ENCODE data around the gene PDYN.

PDYN gene

GRCh38 chr20:1959156-1959555, 34.7 kb downstream of the PDYN start:
- Mint-ChIP-seq H3K27ac (no peak overlapping the region), H3K4me3 (no peak overlapping the region), H3K36me3 (ENCODE audit: low read depth) (no peaks in the 10 kb centered on the region), H3K4me1 (peaks cover 16% of the 10 kb centered on the region), H3K27me3 (ENCODE audit: low read depth, poor library complexity) (peaks cover 18% of the 10 kb centered on the region), H3K9me3 (no peaks in the 10 kb centered on the region)
- no peak for TF ChIP-seq CTCF (IDR thresholded peaks at IDR 0.05)
- no peak for DNase-seq

- Mint-ChIP-seq H3K27ac (no peak overlapping the region), H3K4me1 (peaks cover 16% of the 10 kb centered on the region), H3K27me3 (ENCODE audit: low read depth, poor library complexity) (peaks cover 15% of the 10 kb centered on the region), H3K36me3 (ENCODE audit: low read depth) (no peaks in the 10 kb centered on the region), H3K4me3 (no peak overlapping the region), H3K9me3 (no peaks in the 10 kb centered on the region)
- DNase-seq: no peak
- TF ChIP-seq CTCF (IDR thresholded peaks at IDR 0.05): no peak
Measured at GRCh38 chr20:1958426-1958825, 35.4 kb downstream of the PDYN start.

GRCh38 chr20:1955217-1955616, 38.6 kb downstream of the PDYN start:
- peak overlapping the region; percentile 23 for H3K27ac Mint-ChIP-seq
- no peaks in the 10 kb centered on the region for H3K27me3 Mint-ChIP-seq (ENCODE audit: low read depth, poor library complexity)
- H3K36me3 Mint-ChIP-seq (ENCODE audit: low read depth): no peaks in the 10 kb centered on the region
- DNase-seq: no peak
- H3K9me3 Mint-ChIP-seq: no peaks in the 10 kb centered on the region
- peak overlapping the region; percentile 25 for H3K4me3 Mint-ChIP-seq
- H3K4me1 Mint-ChIP-seq: peaks cover 24% of the 10 kb centered on the region
- TF ChIP-seq CTCF (IDR thresholded peaks at IDR 0.05): no peak

GRCh38 chr20:1953621-1954020, 40.2 kb downstream of the PDYN start:
- no peaks in the 10 kb centered on the region for H3K36me3 Mint-ChIP-seq (ENCODE audit: low read depth)
- TF ChIP-seq CTCF (IDR thresholded peaks at IDR 0.05): no peak
- H3K4me3 Mint-ChIP-seq: no peak overlapping the region
- H3K4me1 Mint-ChIP-seq: peaks cover 40% of the 10 kb centered on the region
- no peak for DNase-seq
- peaks cover 3% of the 10 kb centered on the region for H3K27me3 Mint-ChIP-seq (ENCODE audit: low read depth, poor library complexity)
- H3K27ac Mint-ChIP-seq: no peak overlapping the region
- H3K9me3 Mint-ChIP-seq: no peaks in the 10 kb centered on the region

GRCh38 chr20:1952737-1953530, 40.9 kb downstream of the PDYN start:
- no peak overlapping the region for H3K4me3 Mint-ChIP-seq
- TF ChIP-seq CTCF (IDR thresholded peaks at IDR 0.05): no peak
- no peak for DNase-seq
- H3K36me3 Mint-ChIP-seq (ENCODE audit: low read depth): no peaks in the 10 kb centered on the region
- peaks cover 47% of the 10 kb centered on the region for H3K4me1 Mint-ChIP-seq
- no peak overlapping the region for H3K27ac Mint-ChIP-seq
- H3K27me3 Mint-ChIP-seq (ENCODE audit: low read depth, poor library complexity): peaks cover 4% of the 10 kb centered on the region
- no peaks in the 10 kb centered on the region for H3K9me3 Mint-ChIP-seq
